Measurements from ENCODE around the gene ZNF140.

GRCh38 chr12:133120385-133121191 is 39.9 kb downstream of the ZNF140 start:
- TF ChIP-seq LEF1 (IDR thresholded peaks at IDR 0.05; ENCODE audit: borderline replicate concordance): no peak
- TF ChIP-seq SP1 (IDR thresholded peaks at IDR 0.05): no peak
- no peak for TF ChIP-seq L3MBTL2 (conservative IDR thresholded peaks at IDR 0.05)
- TF ChIP-seq FOXK2 (IDR thresholded peaks at IDR 0.05): no peak
- no peak for TF ChIP-seq TARDBP (IDR thresholded peaks at IDR 0.05)
- TF ChIP-seq ZNF384 (IDR thresholded peaks at IDR 0.05): no peak
- TF ChIP-seq SUZ12 (IDR thresholded peaks at IDR 0.05): no peak
- TF ChIP-seq NFRKB (IDR thresholded peaks at IDR 0.05): no peak
- no peak for TF ChIP-seq ARNT (IDR thresholded peaks at IDR 0.05)
- TF ChIP-seq FOXM1 (IDR thresholded peaks at IDR 0.05; ENCODE audit: borderline replicate concordance): no peak
- TF ChIP-seq HDGF (IDR thresholded peaks at IDR 0.05; ENCODE audit: borderline replicate concordance): no peak
- no peak for TF ChIP-seq PKNOX1 (IDR thresholded peaks at IDR 0.05)
- no peak for TF ChIP-seq FOXA1 (IDR thresholded peaks at IDR 0.05)
- no peak for TF ChIP-seq CTBP1 (IDR thresholded peaks at IDR 0.05; ENCODE audit: borderline replicate concordance)
